Cardiac fibroblast (primary cell): ENCODE measurements around the gene WIPF2.
A peak's percentile ranks its signal among the peaks of the same experiment; 100 is the strongest.

ENCODE experiments used
- DNase-seq, 2 donors: peaks; one replicate each; pipeline versions ENCODE4 v3.0.0 to v3.0.0-alpha.2; 2010; ENCODE audit warnings: low read depth in 2 of 2
- H3K4me3 ChIP-seq, 2 donors: replicated peaks in 1 of 2; 1 replicate in 1 of 2; 2 replicates in 1 of 2; pipeline ENCODE4 v1.5.1; 2011; ENCODE audit warnings: low read depth in 2 of 2, low read length in 2 of 2, mild to moderate bottlenecking in 2 of 2, moderate library complexity in 1 of 2
- CTCF ChIP-seq: IDR thresholded peaks from one replicate; pipeline ENCODE4 v1.5.1; 2011; ENCODE audit warnings: low read depth, mild to moderate bottlenecking, low read length, inconsistent platforms

WIPF2 gene

GRCh38 chr17:40175928-40176753 lies 43.0 kb upstream of the WIPF2 start:
- TF ChIP-seq CTCF = no peak

GRCh38 chr17:40176754-40177110 lies 42.4 kb upstream of the WIPF2 start:
- TF ChIP-seq CTCF = no peak
- no peak overlapping the region for H3K4me3 ChIP-seq

More at GRCh38 chr17:40175928-40176753, 43.0 kb upstream of the WIPF2 start:
- H3K4me3 ChIP-seq = no peak overlapping the region
- DNase-seq = no peak

GRCh38 chr17:40177275-40177874 lies 41.7 kb upstream of the WIPF2 start, which contains the start of gene RAPGEFL1:
RAPGEFL1 (plus strand) TSS chr17:40177470; CDS start chr17:40177862, 392 bp downstream.
- H3K4me3 ChIP-seq = peak within 1 kb of the TSS; percentile 46 to 47
- TF ChIP-seq CTCF = no peak
- peak; percentile 60 to 77 for DNase-seq

More at GRCh38 chr17:40176754-40177110, 42.4 kb upstream of the WIPF2 start:
- DNase-seq = no peak

- DNase-seq = no peak
- TF ChIP-seq CTCF = no peak
- H3K4me3 ChIP-seq = no peak overlapping the region
Measured at GRCh38 chr17:40178021-40178601, 41.0 kb upstream of the WIPF2 start.

- H3K4me3 ChIP-seq = no peak overlapping the region
- TF ChIP-seq CTCF = no peak
- DNase-seq = no peak
Measured at GRCh38 chr17:40178660-40179059, 40.4 kb upstream of the WIPF2 start.

- peak; percentile 54 to 58 for DNase-seq
- no peak overlapping the region for H3K4me3 ChIP-seq
- no peak for TF ChIP-seq CTCF
Measured at GRCh38 chr17:40179923-40180659, 39.0 kb upstream of the WIPF2 start.
